Osteoblast (primary cell): ENCODE measurements around the gene ITGA2. TPM values are rescaled to one million over a fixed set of nuclear protein-coding genes. Genes with fewer than 3 reads are reported as not detected.

Experiments used
- DNase-seq: peaks from one replicate; pipeline ENCODE4 v3.0.0; 2011; ENCODE audit warnings: low spot score, mixed read lengths; ENCODE audit not compliant: insufficient read length; ENCODE audit errors: missing footprints
- H2AFZ ChIP-seq: 2 replicates; pipeline ENCODE4 v1.6.0; 2011; ENCODE audit warnings: mild to moderate bottlenecking, low read length
- H3K27ac ChIP-seq: 2 replicates; pipeline ENCODE4 v1.5.1; 2011; ENCODE audit warnings: mild to moderate bottlenecking, low read depth, low read length, moderate library complexity
- H3K27me3 ChIP-seq: 2 replicates; pipeline ENCODE4 v1.6.0; 2012; ENCODE audit warnings: mild to moderate bottlenecking, control low read depth, inconsistent platforms, low read length, moderate library complexity; ENCODE audit not compliant: insufficient read depth
- H3K36me3 ChIP-seq: 2 replicates; pipeline ENCODE4 v1.5.1; 2011; ENCODE audit warnings: mild to moderate bottlenecking, low read length, control low read depth, moderate library complexity; ENCODE audit not compliant: insufficient read depth
- H3K4me1 ChIP-seq: 2 replicates; pipeline ENCODE4 v1.5.1; 2011; ENCODE audit warnings: mild to moderate bottlenecking, low read length, control low read depth, moderate library complexity; ENCODE audit not compliant: insufficient read depth
- H3K4me2 ChIP-seq: 2 replicates; pipeline ENCODE4 v1.6.0; 2011; ENCODE audit warnings: mild to moderate bottlenecking, low read length; ENCODE audit not compliant: insufficient read depth
- H3K4me3 ChIP-seq: fragments of 200-600 bp; sonication (generic); 3 replicates; pipeline ENCODE4 v1.5.1; 2012; ENCODE audit warnings: mild to moderate bottlenecking, low read length, inconsistent platforms; ENCODE audit not compliant: insufficient read depth
- H3K79me2 ChIP-seq: 2 replicates; pipeline ENCODE4 v1.6.0; 2012; ENCODE audit warnings: mild to moderate bottlenecking, low read length, control low read depth, inconsistent platforms; ENCODE audit not compliant: insufficient read depth
- H3K9me3 ChIP-seq: 2 replicates; pipeline ENCODE4 v1.5.1; 2011; ENCODE audit warnings: low read depth, low read length, control low read depth
- H4K20me1 ChIP-seq: 2 replicates; pipeline ENCODE4 v1.6.0; 2012; ENCODE audit warnings: mild to moderate bottlenecking, low read length, control low read depth; ENCODE audit not compliant: insufficient read depth
- total RNA-seq: library from RNA; depleted of rRNA; stranded (reverse); fragments of >200 nt; gene quantifications from 2 replicates; pipeline ENCODE4 v1.2.3, GENCODE V29; 2012
- TF ChIP-seq, protein P1 (sequence below): IDR thresholded peaks from 2 replicates; pipeline ENCODE4 v1.5.1; 2011; ENCODE audit warnings: mild to moderate bottlenecking, low read depth, low read length, moderate library complexity; ENCODE audit errors: extremely low read depth

Gene ITGA2
- total RNA-seq, 1 donor: 2.9 TPM

DNA sequence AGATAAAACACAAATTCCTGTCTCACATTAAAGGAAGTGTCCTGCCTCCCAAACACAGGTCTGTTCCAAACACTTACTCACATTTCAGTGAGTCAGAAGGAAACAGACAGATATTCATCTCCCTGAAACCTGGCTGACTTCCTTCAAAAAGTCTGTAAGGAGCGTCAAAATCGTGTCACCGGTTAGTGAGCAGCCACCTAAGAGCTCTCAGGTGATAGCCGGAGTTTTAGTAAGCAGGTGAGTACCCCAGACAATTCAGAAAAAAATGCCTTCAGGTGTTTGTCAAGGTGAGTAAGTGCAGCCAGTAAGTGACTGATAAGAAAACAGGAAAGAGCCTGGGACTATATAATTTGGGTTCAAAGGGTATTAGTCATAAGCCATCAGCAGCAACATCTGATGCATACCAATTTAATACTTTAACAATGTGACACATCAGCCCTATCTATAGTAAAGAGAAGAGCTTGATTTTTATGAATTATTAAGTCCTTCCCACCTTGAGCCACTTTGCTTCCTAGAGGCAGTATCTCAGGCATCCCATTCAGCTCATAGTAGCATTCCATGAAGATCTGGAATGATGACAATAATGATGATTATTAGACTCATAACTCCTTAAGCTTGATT, 1.3 kb upstream of the ITGA2 start:
- peaks cover 15% of the 10 kb centered on the region for H3K79me2 ChIP-seq

GRCh38 chr5:52988335-52989024, 672 bp upstream of the ITGA2 start:
- peak overlapping the region; percentile 97 for H3K4me2 ChIP-seq
- H3K36me3 ChIP-seq: peaks cover 4% of the 10 kb centered on the region
- H3K27ac ChIP-seq: no peak overlapping the region

More for the DNA sequence above, 1.3 kb upstream of the ITGA2 start:
- peak; percentile 81 for DNase-seq
- Histone ChIP-seq H3K27me3 (no peaks in the 10 kb centered on the region), H3K36me3 (peaks cover 4% of the 10 kb centered on the region), H3K4me1 (peaks cover 26% of the 10 kb centered on the region), H4K20me1 (no peaks in the 10 kb centered on the region), H2AFZ (no peak overlapping the region), H3K4me2 (peak overlapping the region; percentile 25), H3K4me3 (no peak overlapping the region), H3K9me3 (no peaks in the 10 kb centered on the region), H3K27ac (peak overlapping the region; percentile 31)
- TF ChIP-seq, protein P1, sequence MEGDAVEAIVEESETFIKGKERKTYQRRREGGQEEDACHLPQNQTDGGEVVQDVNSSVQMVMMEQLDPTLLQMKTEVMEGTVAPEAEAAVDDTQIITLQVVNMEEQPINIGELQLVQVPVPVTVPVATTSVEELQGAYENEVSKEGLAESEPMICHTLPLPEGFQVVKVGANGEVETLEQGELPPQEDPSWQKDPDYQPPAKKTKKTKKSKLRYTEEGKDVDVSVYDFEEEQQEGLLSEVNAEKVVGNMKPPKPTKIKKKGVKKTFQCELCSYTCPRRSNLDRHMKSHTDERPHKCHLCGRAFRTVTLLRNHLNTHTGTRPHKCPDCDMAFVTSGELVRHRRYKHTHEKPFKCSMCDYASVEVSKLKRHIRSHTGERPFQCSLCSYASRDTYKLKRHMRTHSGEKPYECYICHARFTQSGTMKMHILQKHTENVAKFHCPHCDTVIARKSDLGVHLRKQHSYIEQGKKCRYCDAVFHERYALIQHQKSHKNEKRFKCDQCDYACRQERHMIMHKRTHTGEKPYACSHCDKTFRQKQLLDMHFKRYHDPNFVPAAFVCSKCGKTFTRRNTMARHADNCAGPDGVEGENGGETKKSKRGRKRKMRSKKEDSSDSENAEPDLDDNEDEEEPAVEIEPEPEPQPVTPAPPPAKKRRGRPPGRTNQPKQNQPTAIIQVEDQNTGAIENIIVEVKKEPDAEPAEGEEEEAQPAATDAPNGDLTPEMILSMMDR: no peak

GRCh38 chr5:52989781-52990527, 802 bp downstream of the ITGA2 start:
- H3K27ac ChIP-seq: peak overlapping the region; percentile 40
- peaks cover 26% of the 10 kb centered on the region for H3K4me1 ChIP-seq
- H3K27me3 ChIP-seq: no peaks in the 10 kb centered on the region
- peak overlapping the region; percentile 97 for H3K4me2 ChIP-seq
- TF ChIP-seq, protein P1: peak; percentile 50
- H3K79me2 ChIP-seq: peaks cover 25% of the 10 kb centered on the region
- H3K9me3 ChIP-seq: no peaks in the 10 kb centered on the region
- H3K36me3 ChIP-seq: peaks cover 4% of the 10 kb centered on the region
- DNase-seq: peak; percentile 84
- peak overlapping the region; percentile 84 for H3K4me3 ChIP-seq
- H2AFZ ChIP-seq: peak overlapping the region; percentile 91
- no peaks in the 10 kb centered on the region for H4K20me1 ChIP-seq

More at GRCh38 chr5:52988335-52989024, 672 bp upstream of the ITGA2 start:
- Histone ChIP-seq H3K79me2 (peaks cover 21% of the 10 kb centered on the region), H3K9me3 (no peaks in the 10 kb centered on the region), H4K20me1 (no peaks in the 10 kb centered on the region), H2AFZ (peak overlapping the region; percentile 64), H3K4me1 (peaks cover 26% of the 10 kb centered on the region), H3K27me3 (no peaks in the 10 kb centered on the region), H3K4me3 (peak overlapping the region; percentile 84)
- DNase-seq: no peak
- TF ChIP-seq, protein P1: no peak
